ENCODE data around the gene LMTK2. TPM values are rescaled to one million over a fixed set of nuclear protein-coding genes. Genes with fewer than 3 reads are reported as not detected.
"Not testable (repeated sequence)": the region's sequence is repeated elsewhere in the genome, so short reads cannot be mapped to it uniquely, and the experiment has no call there.

The LMTK2 gene
- total RNA-seq, 1 donor from 2014 or later = 10.1 TPM

GRCh38 chr7:98105942-98106544 is 619 bp upstream of the LMTK2 start:
- no peak for DNase-seq (ENCODE audit: low spot score)

- DNase-seq (ENCODE audit: low spot score) = peak; percentile 16
Observed at GRCh38 chr7:98107313-98107721, 655 bp downstream of the LMTK2 start.

GRCh38 chr7:98110249-98111022 is 3.8 kb downstream of the LMTK2 start:
- DNase-seq (ENCODE audit: low spot score) = peak; percentile 8

GRCh38 chr7:98112077-98112476 is 5.4 kb downstream of the LMTK2 start:
- DNase-seq (ENCODE audit: low spot score) = no peak

GRCh38 chr7:98115746-98116525 is 9.3 kb downstream of the LMTK2 start:
- DNase-seq (ENCODE audit: low spot score) = no peak

GRCh38 chr7:98116656-98117461 is 10.2 kb downstream of the LMTK2 start:
- DNase-seq (ENCODE audit: low spot score) = no peak

GRCh38 chr7:98119256-98119918 is 12.7 kb downstream of the LMTK2 start:
- peak; percentile 70 for DNase-seq (ENCODE audit: low spot score)

- DNase-seq (ENCODE audit: low spot score) = no peak
Observed at GRCh38 chr7:98120559-98120958, 13.9 kb downstream of the LMTK2 start.

- not testable (repeated sequence) for DNase-seq (ENCODE audit: low spot score)
Observed at GRCh38 chr7:98121388-98121787, 14.7 kb downstream of the LMTK2 start.

GRCh38 chr7:98123365-98123696 is 16.7 kb downstream of the LMTK2 start:
- no peak for DNase-seq (ENCODE audit: low spot score)

- DNase-seq (ENCODE audit: low spot score) = no peak
Observed at GRCh38 chr7:98125759-98126158, 19.1 kb downstream of the LMTK2 start.

GRCh38 chr7:98126311-98127142 is 19.9 kb downstream of the LMTK2 start:
- no peak for DNase-seq (ENCODE audit: low spot score)

- DNase-seq (ENCODE audit: low spot score) = no peak
Observed at GRCh38 chr7:98128346-98128745, 21.7 kb downstream of the LMTK2 start.

GRCh38 chr7:98130959-98131358 is 24.3 kb downstream of the LMTK2 start:
- DNase-seq (ENCODE audit: low spot score) = peak; percentile 11

GRCh38 chr7:98133181-98133580 is 26.5 kb downstream of the LMTK2 start:
- peak; percentile 11 for DNase-seq (ENCODE audit: low spot score)

GRCh38 chr7:98133621-98134303 is 27.1 kb downstream of the LMTK2 start:
- DNase-seq (ENCODE audit: low spot score) = no peak

GRCh38 chr7:98134420-98135228 is 28.0 kb downstream of the LMTK2 start:
- DNase-seq (ENCODE audit: low spot score) = no peak

GRCh38 chr7:98135984-98136383 is 29.3 kb downstream of the LMTK2 start:
- no peak for DNase-seq (ENCODE audit: low spot score)

- no peak for DNase-seq (ENCODE audit: low spot score)
Observed at GRCh38 chr7:98136423-98136822, 29.8 kb downstream of the LMTK2 start.

Data from umbilical cord (tissue), 2 donors.